Measurements from ENCODE around the gene TGDS.
"Not testable (repeated sequence)": the region's sequence is repeated elsewhere in the genome, so short reads cannot be mapped to it uniquely, and the experiment has no call there.

TGDS gene, protein sequence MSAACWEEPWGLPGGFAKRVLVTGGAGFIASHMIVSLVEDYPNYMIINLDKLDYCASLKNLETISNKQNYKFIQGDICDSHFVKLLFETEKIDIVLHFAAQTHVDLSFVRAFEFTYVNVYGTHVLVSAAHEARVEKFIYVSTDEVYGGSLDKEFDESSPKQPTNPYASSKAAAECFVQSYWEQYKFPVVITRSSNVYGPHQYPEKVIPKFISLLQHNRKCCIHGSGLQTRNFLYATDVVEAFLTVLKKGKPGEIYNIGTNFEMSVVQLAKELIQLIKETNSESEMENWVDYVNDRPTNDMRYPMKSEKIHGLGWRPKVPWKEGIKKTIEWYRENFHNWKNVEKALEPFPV

DNA sequence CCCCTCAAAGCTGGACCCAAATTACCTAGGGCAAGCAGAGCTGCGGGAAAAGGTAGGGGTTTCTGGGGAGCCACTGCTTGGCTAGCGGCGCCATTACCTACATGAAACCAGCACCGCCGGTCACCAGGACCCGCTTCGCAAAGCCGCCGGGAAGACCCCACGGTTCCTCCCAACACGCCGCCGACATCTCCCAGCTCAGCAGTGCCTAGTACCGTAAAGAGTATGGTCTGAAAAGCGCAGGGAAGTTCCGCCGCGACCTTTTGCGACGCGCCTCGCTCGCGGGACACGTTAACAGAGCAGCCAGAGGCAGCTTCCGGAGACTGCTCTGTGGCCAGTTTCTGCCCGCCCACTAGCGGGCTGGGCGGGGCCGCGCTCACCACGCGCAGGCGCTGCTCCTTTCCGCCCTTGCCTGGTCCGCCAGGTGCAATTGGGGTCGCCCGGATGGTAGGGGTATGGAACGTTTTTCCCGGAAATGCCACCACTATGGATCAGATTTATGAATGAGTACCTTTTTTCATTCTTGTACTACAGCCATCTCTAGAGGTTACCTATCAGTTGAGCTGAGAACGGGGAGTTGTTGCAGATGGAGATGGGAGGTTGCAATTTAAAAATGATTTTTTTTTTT is at the start of gene TGDS:
TGDS (minus strand) TSS at position 203 of the 625 bp plus-strand sequence; CDS start at position 187, 16 bp downstream.
- peak; percentile 92 to 94 for DNase-seq

DNA sequence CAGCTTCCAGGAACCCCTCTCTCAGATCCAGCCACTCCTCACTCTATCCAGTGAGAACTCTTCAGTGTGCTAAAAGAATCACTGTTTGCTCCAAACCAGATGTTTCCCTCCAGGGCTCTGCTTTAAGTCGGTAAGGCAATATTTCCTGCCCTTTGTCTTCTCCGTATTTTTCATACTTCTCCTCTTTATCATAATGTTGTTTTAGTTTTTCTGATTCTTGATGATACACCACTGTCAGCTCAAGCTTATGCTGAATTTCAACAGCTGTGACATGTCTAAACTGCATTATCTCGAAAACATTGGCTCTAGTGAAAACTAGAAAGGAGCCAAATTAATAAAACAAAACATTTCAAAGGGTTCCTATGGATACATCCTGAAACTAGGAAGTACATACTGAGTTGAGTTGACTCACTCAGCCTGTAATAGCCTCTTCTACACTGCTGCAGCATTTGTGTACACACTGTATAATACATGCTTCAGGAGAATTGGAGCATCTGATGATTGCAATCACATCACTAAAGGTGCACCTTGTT is 45.5 kb upstream of the TGDS start:
- DNase-seq = peak; percentile 63 to 75

DNA sequence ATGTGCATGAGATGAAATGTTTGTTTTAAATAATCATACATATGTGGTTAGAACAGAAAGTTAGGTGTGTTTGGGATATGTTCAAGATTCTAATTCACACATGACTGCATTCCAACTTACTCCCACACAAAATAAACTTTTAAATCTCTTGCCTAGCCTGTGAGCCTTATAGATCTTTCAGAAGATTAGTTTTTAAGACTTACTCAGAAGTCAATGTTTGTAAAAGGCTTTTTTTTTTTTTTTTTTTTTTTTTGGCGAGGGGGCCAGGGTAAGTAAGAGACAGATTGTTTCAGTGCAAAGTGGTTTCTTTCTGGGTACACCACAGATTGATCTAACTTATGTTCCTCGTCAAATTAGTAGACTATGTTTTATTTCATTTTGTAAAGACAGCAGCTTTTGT is 44.8 kb upstream of the TGDS start:
- no peak for DNase-seq

DNA sequence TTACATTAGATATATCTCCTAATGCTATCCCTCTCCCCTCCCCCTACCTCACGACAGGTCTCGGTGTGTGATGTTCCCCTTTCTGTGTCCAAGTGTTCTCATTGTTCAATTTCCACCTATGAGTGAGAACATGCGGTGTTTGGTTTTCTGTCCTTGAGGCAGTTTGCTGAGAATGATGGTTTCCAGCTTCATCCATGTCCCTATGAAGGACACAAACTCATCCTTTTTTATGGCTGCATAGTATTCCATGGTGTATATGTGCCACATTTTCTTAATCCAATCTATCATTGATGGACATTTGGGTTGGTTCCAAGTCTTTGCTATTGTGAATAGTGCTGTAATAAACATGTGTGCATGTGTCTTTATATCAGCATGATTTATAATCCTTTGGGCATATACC is 41.7 kb upstream of the TGDS start:
- DNase-seq = not testable (repeated sequence)

DNA sequence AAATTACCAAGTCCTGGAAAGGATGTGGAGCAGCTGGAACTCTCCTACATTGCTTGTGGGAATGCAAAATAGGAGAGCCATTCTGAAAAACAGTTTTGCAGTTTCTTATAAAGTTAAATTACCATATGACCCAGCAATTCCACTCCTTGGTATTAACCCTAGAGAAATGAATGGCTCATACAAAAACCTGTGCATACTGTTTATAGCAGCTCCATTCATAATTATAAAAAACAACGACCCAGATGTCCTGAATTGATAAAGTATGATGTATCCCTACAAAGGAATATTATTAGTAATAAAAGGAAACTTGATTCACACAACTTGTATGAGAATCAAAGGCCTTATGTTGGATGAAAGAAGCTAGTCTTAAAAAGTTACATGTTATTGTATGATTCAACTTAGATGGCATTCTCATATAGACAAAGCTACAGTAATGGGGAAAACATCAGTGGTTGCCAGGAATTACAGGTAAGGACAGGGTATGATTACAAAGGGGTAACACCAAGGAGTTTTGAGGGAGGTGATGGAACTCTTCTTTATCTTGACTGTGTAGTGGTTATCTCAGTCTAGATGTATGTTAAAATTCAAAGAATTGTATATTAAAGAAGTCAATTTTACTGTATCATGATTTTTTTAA is 41.1 kb upstream of the TGDS start:
- no peak for DNase-seq

DNA sequence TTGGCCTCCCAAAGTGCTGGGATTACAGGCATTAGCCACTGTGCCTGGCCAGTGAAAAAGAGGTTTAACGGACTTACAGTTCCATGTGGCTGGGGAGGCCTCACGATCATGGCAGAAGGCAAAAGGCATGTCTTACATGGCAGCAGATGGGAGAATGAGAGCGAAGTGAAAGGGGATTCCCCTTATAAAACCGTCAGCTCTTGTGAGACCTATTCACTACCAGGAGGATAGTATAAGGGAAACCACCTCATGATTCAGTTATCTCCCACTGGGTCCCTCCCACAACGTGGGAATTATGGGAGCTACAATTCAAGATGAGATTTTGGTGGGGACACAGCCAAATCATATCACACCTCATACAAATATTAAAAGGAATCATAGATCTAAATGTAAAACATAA is 40.1 kb upstream of the TGDS start:
- DNase-seq = not testable (repeated sequence)

DNA sequence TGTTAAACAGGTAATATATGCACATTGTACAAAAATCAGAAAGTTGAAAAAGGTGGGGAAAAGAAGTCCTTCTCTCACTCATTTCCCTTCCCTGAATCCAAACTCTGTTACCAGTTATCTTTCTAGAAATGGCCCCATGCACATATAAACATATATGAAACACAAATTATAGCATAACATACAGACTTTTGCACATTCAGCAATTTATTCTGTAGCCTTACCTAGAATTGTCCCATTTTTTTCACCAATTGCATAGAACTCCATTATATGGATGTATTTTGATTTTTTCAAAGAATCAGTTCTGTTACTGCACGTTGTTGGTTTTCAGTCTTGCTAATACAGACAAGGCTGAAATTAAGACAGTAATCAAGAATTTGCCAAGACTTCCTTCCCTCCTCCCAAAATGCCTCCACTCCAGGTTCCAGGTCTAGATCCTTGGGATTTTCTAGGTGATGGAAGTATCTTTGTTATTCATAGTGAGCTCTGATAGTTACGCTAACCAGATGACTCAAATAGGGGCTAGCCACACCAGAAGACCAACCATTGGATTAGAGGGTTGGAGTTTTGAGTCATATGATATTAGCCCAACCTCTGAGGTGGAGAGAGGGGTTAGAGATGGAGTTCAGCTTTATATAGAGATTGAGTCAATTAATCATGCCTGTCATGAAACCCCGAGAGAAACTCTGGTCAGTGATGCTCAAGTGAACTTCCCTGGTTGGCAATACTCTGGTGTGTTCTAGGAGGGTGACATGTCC is 36.5 kb upstream of the TGDS start:
- no peak for DNase-seq

DNA sequence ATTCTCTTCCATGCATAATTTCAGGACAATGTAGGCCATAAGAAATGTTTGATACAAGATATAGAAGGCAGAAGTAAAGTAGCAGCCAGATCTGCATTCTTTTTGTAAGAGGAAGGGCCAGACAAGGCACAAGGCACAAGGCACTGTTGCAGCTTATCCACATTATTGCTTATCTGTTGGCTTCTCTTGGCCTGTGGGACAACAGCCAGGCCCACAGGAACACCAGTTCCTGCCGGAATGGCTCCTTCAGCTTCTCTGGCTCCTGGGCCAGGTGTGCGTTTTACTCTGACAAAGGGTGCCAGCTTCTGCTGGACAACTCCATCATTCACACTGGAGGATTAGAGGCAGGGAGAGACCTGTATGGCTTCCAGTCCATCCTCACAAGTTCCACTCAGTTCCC is 34.9 kb upstream of the TGDS start:
- no peak for DNase-seq

DNA sequence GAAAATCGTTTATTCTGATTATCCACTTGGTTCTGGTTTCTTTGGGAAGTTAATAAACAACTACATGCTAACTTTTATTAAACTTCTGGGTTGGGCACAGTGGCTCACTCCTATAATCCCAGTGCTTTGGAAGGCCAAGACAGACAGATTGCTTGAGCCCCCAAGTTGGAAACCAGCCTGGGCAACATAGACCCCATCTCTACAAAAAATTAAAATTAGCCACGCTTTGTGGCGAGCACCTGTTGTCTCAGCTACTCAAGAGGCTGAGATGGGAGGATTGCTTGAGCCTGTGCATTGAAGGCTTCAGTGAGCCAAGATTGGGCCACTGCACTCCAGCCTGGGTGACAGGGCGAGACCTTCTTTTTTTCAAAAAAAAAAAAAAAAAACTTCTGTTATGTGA is 27.4 kb upstream of the TGDS start:
- no peak for DNase-seq

DNA sequence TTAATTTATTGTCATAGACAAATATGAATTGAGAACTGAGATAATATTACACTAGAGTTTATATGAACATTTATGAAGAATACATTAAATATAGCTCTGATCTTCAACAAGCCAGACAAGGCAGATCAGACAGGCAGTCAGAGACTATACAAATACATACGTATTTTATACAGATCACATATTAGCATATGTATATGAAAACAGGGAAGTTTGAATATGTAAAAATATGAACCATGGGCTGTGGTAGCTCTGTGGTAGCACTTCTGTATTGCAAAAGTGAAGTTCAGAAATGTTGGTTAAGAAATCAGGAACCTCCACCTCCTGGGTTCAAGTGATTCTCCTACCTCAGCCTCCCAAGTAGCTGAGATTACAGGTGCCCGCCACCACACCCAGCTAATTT is 26.4 kb upstream of the TGDS start:
- DNase-seq = no peak

DNA sequence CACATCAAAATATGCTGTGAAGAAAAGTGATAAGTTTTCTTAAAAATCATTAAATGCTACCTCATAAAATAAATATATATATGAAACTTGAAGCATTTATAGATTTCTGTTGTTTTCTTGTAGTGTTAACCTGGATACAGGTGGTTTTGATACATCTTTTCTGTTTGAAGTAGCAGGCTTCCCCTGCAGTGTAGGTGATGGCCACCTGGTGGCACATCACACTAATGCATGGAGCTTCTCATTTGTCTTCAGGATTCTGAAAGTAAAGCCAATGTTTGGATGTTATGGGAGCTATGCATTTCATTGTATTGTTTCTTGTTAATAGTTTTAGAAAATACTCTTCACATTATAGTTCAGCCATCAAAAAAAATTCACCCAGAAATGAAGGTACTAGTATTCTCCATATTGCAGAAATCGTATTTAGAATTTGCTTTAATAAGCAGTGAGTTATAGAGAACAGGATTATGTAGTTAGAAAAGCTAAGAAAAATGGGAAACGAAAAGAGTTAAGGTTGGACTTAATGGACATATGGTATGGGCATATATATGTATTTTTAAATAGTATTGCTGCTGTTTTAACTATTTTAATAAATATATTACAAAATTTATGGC is 24.4 kb upstream of the TGDS start:
- DNase-seq = peak; percentile 29 to 36

DNA sequence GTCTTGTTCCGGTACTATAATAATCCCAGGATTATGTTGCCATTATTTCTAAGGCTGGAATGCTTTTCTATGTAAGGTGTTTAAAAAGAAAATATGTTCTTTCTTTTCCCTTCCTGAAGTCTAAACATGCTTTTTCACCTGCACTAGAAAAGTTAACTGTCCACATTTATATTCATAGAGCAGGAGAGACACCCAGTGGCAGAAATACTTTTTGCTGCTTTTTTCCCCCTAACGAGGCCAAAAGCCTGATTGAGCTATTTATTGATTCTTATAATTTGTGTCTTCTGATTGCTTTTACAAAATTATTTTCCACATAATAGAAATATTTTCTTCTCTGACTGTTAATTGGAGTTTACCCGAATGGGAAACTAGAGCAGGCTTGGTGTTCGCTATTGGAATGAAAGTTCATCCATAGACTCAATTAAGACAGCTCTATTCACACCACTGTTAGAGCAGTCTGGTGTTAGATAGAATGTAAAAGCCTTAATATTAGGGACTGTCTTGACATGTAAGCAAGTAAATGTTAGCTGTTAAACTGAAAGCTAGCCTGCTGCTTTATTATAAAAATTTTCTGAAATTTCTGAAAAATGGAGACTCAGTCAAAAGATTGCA is 21.5 kb upstream of the TGDS start:
- peak in 1 of 2 experiments; percentile 10 for DNase-seq

DNA sequence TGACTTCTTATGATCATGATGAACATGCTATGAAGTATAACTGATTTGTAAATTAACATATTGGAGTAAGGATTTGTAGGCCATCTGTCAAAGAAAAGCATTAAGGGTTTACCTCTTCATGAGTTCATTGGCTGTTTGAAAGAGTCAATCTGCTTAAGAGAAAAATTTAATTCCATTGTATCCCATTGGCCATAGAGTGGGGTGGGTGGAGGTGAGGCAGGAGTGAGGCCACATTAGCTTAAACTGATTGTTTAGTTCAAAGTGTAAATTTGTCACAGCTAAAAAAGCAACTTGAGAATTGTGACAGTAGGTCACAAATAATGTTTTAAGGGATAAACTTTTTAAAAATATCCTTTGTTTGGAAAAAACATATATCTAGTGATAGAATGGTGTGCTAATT is 17.1 kb upstream of the TGDS start:
- DNase-seq = no peak

DNA sequence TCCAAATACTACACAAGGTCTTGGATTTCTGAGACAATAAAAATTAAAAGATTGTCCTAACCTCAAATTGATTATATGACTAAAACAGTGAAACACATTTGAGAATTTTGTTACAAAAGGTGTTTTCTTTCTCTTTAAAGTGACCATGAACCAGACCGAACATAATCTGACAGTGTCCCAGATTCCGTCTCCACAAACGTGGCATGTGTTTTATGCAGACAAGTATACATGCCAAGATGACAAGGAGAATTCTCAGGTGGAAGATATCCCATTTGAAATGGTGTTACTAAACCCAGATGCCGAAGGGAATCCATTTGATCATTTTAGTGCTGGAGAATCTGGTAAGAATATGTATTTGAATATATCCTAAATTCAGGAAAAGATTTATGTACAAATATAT is 16.1 kb upstream of the TGDS start:
- DNase-seq = no peak

DNA sequence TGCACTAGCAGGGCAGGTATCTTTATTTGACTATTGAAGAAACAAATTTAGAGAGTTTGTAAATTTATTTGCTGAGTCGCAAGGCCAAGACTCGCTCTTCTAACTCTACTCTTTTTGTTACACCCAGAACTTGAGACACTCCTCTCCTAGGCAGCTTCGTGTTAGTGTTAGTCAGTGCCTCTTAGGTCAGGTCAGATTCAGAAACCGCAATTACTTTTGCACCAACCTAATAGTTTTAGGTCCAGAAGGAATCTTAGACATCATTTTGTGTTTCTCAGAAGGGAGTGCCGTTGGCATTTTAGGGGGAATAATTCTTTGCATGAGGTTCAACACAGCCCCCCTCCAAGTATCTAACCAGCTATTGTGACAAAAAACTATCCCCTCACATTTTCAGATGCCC is 14.5 kb upstream of the TGDS start:
- DNase-seq = no peak

DNA sequence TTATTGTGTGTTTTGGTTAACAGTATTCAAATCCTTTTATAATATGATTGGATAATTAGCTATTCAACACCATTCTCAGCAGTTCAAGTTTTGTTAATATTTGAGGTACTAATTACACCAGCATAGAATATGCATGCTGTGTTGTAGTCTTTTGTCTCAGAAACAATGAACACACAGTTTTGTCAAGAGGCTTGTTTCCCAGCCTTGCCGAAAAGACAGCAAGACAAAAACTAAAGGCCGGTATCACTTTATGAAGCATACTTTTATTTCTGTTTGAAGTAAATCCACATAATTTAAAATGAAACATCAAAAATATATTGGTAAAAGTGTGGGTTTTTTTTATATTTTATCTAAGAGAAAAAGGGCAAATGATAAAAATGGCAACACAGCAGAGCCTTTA is 13.2 kb upstream of the TGDS start:
- no peak for DNase-seq

DNA sequence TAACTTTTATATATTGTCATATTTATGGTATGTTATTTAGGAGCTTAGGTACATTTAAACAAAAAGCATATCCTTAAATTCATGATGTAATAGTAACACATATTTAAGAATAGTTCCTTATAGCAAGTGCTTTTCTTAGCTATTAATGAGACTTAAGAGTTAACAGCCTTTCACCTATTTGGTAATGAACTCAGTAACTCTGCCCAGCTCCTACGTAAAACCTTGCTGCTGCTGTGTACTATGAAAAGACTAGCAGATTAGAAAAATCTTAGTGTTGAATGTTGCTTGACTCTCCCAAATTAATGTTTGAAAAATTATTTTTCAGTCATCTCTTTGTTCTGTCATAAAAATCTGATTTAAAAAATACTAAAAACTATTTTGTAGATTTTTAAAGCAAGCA is 12.6 kb upstream of the TGDS start:
- no peak for DNase-seq

DNA sequence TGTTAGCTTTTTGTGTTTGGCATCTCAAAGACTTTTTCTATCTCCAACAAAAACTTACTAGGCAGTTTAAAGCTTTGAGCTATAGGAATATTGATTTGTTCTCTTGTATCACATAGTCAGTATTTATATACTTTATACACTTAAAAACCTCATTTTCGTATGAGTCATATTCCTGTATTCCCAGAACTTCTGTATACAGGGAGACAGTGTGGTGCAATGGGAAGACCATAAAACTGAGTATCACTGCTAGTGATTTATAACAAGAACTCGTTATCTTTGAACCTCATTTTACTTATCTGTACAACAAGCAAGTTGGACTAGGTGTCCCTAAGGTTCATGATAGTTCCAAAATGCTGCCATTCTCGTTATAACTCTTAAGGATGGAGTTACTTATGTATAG is 12.0 kb upstream of the TGDS start:
- DNase-seq = no peak

DNA sequence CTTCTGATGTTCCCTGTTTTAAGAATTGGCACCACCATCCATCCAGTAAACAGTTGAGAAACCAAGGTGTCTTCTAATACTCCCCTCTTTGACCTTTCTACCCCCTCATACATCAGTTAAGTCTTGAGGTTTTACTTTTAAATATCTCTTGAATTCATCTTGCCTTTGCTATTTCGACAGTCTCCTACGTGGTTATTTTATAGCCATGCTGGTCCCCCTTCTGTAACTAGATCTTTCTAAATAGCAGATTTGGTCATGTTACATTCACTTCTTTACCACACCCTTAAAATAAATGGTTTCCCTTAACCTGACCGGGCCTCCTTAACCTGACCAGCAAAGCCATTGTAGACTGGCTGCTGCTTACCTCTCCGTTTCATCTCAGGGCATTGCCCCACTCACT is 11.1 kb upstream of the TGDS start:
- DNase-seq = no peak

DNA sequence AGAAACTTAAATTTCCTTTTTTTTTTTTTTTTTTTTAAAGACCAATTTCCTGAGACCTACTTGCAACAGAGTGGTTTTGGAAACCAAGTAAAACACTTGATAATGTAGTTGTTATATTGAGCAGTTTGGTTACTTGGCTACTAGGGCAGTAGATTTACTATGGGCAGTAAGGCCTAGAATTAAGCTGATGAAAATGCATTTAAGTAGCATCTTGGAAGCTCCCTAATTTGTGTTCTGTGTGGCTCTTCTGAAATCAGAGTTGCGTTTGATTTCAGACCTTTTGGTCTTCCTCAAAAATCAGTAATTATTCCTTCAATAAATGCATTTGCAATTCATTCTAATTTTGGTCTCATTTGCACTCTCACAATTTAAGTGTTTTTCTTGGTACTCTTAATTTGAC is 6.5 kb upstream of the TGDS start:
- DNase-seq = no peak

DNA sequence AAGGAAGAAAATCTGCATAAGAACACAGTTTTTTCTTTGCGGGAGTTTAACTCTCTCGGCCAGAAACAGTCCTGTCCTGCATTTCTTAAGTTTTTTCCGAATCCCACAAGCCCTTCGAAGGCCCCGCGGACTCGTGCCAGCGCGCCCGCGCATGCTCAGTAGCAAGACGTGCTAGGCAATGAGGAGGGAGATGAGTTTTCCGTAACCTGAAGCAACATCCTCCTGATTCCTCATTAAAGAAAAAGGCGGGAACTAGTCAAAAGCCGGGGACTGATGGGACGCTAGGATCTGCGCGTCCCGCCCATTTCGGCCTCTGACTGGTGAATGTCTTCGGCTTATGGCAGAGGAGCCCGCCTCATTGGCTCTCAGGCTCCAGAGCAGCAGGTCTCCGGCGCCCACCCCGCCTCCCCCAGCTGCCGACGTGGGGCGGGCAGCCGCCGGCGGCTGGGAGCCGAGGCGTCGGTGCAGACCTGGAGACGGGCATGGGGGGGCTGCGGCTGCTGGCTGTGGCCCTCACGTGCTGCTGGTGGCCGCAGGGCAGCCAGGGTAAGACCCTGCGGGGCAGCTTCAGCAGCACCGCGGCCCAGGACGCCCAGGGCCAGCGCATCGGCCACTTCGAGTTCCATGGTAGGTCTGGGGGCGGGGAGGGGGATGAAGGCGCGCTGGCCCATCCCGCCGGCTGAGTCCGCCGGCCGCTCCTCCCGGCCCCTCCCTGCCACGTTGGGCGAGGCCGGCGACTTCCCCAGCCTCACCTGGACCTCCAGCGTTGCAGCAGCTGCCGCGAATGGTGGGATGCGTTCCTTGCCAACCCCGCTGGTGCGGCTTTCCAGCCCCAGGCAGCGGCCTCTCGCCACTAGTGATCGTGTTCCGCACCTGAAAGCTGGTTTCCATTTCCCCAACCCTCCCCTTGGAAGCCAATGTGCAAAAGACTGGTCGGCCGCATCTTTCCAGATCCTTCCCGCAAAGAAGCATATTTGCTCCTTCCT is 5.8 kb upstream of the TGDS start, which contains the start of gene GPR180:
GPR180 (plus strand) TSS at position 412 of the 986 bp plus-strand sequence; CDS start at position 483, 71 bp downstream.
- DNase-seq = peak; percentile 98
